Neural progenitor cell (in vitro differentiated cells): ENCODE data around the gene STARD3.

ENCODE experiments used
- EZH2 ChIP-seq: fragments of 200-600 bp; sonication (generic); IDR thresholded peaks from 2 replicates; pipeline ENCODE4 v1.6.1; 2017; ENCODE audit warnings: antibody characterized with exemption, mild to moderate bottlenecking, moderate library complexity
- EZH2phosphoT487 ChIP-seq: fragments of 200-600 bp; sonication (generic); IDR thresholded peaks from 2 replicates; pipeline ENCODE4 v1.6.1; 2017; ENCODE audit warnings: antibody characterized with exemption
- TF ChIP-seq, protein P1 (sequence below): fragments of 200-600 bp; sonication (generic); IDR thresholded peaks from 2 replicates; pipeline ENCODE4 v1.5.1; 2017; ENCODE audit warnings: antibody characterized with exemption, mild to moderate bottlenecking

DNA sequence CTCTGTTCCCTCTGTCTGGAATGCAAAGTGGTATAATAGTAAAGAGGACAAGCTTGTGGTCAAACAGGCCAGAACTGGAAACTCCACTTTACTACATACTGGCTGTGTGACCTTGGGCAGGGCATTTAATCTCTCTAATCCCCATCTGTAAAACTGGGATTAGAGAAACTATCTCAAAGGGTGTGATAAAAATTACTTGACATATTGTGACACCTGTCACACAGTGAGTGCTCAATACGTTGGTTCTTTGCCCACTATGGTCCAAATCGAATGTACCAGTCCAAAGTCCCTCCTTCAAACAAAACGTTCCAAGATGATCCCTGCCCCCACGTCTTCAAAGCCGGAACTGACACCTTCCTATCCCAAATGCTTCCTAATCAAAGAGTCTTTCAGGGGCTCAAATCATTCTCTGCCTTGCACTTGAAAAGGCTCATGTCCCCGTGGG is 50.2 kb downstream of the STARD3 start:
- TF ChIP-seq, protein P1, sequence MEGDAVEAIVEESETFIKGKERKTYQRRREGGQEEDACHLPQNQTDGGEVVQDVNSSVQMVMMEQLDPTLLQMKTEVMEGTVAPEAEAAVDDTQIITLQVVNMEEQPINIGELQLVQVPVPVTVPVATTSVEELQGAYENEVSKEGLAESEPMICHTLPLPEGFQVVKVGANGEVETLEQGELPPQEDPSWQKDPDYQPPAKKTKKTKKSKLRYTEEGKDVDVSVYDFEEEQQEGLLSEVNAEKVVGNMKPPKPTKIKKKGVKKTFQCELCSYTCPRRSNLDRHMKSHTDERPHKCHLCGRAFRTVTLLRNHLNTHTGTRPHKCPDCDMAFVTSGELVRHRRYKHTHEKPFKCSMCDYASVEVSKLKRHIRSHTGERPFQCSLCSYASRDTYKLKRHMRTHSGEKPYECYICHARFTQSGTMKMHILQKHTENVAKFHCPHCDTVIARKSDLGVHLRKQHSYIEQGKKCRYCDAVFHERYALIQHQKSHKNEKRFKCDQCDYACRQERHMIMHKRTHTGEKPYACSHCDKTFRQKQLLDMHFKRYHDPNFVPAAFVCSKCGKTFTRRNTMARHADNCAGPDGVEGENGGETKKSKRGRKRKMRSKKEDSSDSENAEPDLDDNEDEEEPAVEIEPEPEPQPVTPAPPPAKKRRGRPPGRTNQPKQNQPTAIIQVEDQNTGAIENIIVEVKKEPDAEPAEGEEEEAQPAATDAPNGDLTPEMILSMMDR: no peak
- no peak for TF ChIP-seq EZH2
- no peak for TF ChIP-seq EZH2phosphoT487
